ENCODE results near the gene CLCN3.
"Not testable (repeated sequence)": the region's sequence is repeated elsewhere in the genome, so short reads cannot be mapped to it uniquely, and the experiment has no call there.

Gene CLCN3

DNA sequence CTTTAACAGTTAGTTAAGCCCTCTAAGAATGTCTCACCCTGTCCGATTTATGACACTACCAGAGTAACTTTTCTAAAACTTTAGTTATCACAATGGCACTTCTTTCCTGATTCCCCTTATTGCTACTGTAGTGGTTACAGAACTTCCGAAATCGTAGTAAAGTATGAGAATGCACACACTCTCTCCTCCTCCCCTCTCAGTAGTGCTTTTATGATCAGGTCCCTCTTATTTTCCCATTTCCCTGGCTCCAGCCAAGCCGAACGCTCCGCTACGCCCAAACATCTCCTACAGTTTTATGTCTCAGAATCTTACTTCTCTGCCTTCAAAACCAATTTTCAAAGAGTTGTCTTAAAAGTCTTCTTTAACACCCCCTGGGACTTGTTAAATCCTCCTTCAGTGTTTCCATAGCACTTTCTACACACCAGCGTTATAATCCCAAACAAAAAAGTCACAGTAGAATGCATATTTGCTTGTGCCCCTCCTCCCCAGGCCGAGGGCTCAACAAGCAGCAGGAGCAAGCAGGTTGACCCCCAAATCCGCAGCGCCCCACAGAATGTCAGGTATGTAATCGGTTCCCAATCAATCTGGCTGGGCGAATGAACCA is 136.7 kb downstream of the CLCN3 start:
- TF ChIP-seq SPI1 (IDR thresholded peaks at IDR 0.05; ENCODE audit: low read depth, low read length) (no peak), POU2F2 (IDR thresholded peaks at IDR 0.05; ENCODE audit: low read depth, low read length) (no peak), POLR2A (IDR thresholded peaks at IDR 0.05; ENCODE audit: low read depth, low read length) (no peak), POLR2AphosphoS5 (IDR thresholded peaks at IDR 0.05; ENCODE audit: low read depth, low read length) (no peak), TAF1 (IDR thresholded peaks at IDR 0.05; ENCODE audit: low read depth, low read length) (no peak), PAX5 (IDR thresholded peaks at IDR 0.05; ENCODE audit: insufficient read depth, low read length, severe bottlenecking) (no peak)
- DNase-seq (ENCODE audit: insufficient read length, low spot score) (no peak), FAIRE-seq (peak; percentile 71)

DNA sequence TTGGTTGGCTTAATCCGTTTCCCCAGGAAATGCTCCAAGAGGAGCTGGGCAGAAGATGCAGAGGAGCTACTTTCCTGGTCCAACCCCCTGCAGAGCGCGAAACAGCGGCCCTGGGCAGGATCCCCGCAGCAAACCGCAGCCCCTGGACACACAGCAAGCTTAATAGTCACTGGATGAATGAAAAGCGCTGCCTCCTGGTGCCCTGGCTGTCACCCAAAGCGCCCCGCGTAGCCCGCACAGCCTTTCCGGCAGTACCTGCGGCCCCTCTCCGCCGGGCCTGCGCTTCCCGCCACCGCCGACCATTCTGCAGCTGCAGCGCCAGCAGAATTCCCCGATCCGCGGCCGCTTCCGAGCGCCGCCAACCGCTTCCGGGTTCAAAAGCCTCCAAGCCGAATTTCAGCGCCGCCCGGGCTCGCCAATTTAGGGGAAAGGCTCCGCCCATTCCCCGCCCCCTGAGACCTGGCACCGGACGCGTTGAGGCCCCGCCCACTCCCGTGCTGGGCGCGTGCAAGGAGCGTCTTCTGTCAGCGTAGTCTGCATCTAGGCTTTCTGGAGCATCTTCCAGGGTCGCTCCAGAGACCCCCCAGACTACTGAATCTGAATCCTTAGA is 137.3 kb downstream of the CLCN3 start, which contains the start of gene HPF1:
Gene HPF1, minus strand, starts transcription at position 370 of the 610 bp plus-strand sequence. Its CDS starts 67 bp downstream, at position 303.
- no peak for TF ChIP-seq SPI1 (IDR thresholded peaks at IDR 0.05; ENCODE audit: low read depth, low read length)
- TF ChIP-seq TAF1 (IDR thresholded peaks at IDR 0.05; ENCODE audit: low read depth, low read length), result no peak
- TF ChIP-seq PAX5 (IDR thresholded peaks at IDR 0.05; ENCODE audit: insufficient read depth, low read length, severe bottlenecking), result no peak
- no peak for TF ChIP-seq POU2F2 (IDR thresholded peaks at IDR 0.05; ENCODE audit: low read depth, low read length)
- TF ChIP-seq POLR2AphosphoS5 (IDR thresholded peaks at IDR 0.05; ENCODE audit: low read depth, low read length), result no peak
- TF ChIP-seq POLR2A (IDR thresholded peaks at IDR 0.05; ENCODE audit: low read depth, low read length), result no peak
- peak; percentile 88 for DNase-seq (ENCODE audit: insufficient read length, low spot score)
- peak; percentile 93 for FAIRE-seq

DNA sequence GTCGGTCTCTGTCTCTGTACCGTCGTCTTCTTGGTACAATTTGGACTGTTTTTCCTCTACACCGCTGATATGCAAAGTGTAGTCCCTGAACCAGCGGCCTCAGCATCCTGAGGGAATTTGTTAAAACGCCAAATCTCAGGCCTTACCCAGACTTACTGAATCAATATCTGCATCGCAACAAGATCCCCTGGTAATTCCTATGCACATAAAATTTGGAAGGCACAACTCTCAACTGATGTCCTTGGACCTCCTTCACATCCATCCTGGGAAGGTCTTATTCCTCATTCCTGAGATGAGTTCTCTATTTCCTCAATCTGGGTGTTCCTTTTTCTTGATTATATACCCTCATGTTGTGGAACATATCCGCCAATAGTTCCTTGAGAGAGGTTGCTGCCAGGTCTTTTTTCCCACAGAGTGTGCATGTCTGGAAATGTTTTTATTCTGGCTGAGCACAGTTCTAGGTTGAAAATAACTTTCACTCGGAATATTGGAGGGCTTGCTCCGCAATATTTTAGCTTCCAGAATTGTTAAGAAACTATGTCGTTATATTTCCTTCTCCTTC is 138.1 kb downstream of the CLCN3 start:
- TF ChIP-seq TAF1 (IDR thresholded peaks at IDR 0.05; ENCODE audit: low read depth, low read length) (no peak), POLR2A (IDR thresholded peaks at IDR 0.05; ENCODE audit: low read depth, low read length) (no peak), SPI1 (IDR thresholded peaks at IDR 0.05; ENCODE audit: low read depth, low read length) (no peak)
- DNase-seq (ENCODE audit: insufficient read length, low spot score) (no peak), FAIRE-seq (no peak)

DNA sequence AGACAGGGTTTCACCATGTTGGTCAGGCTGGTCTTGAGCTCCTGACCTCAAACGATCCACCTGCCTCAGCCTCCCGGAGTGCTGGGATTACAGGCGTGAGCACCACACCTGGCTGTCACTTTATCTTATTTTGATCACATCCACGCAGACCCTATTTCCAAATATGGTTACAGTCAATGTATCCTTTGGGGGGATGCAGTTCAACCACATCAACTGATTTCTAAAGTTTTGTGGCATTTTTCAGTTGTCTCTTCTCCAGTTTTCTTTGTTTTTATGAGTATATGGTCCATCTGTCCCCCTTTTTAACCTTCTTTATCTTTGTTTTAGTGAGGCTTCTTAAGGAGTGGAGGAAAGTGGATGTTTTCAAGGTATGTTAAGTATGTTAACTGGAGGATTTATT is 141.5 kb downstream of the CLCN3 start:
- TF ChIP-seq SPI1 (IDR thresholded peaks at IDR 0.05; ENCODE audit: low read depth, low read length) (no peak), TAF1 (IDR thresholded peaks at IDR 0.05; ENCODE audit: low read depth, low read length) (no peak), POU2F2 (IDR thresholded peaks at IDR 0.05; ENCODE audit: low read depth, low read length) (no peak), POLR2A (IDR thresholded peaks at IDR 0.05; ENCODE audit: low read depth, low read length) (no peak), PAX5 (IDR thresholded peaks at IDR 0.05; ENCODE audit: insufficient read depth, low read length, severe bottlenecking) (no peak), POLR2AphosphoS5 (IDR thresholded peaks at IDR 0.05; ENCODE audit: low read depth, low read length) (no peak)
- DNase-seq (ENCODE audit: insufficient read length, low spot score) (no peak), FAIRE-seq (no peak)

DNA sequence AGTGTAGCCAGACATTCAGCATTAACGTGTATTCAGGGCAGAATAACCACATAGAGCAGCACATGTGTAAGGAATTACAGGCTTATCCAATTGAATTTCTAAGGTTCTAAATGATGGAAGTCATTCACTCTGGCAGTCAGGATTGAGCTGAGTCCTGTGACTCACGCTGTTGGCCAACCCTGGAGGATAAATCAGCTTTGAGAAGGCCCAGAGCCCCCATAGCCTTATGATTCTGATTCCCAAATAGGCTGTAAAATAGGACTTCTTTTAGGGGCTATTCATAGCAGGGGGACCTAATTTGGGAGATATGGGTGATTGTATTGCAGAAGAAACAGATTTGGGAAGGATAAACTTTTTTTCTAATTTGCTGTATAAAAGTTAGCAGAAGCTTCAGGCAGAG is 145.5 kb downstream of the CLCN3 start:
- no peak for TF ChIP-seq TAF1 (IDR thresholded peaks at IDR 0.05; ENCODE audit: low read depth, low read length)
- TF ChIP-seq POLR2A (IDR thresholded peaks at IDR 0.05; ENCODE audit: low read depth, low read length), result no peak
- no peak for TF ChIP-seq POLR2AphosphoS5 (IDR thresholded peaks at IDR 0.05; ENCODE audit: low read depth, low read length)
- TF ChIP-seq PAX5 (IDR thresholded peaks at IDR 0.05; ENCODE audit: insufficient read depth, low read length, severe bottlenecking), result no peak
- TF ChIP-seq POU2F2 (IDR thresholded peaks at IDR 0.05; ENCODE audit: low read depth, low read length), result no peak
- FAIRE-seq (no peak), DNase-seq (ENCODE audit: insufficient read length, low spot score) (no peak)

DNA sequence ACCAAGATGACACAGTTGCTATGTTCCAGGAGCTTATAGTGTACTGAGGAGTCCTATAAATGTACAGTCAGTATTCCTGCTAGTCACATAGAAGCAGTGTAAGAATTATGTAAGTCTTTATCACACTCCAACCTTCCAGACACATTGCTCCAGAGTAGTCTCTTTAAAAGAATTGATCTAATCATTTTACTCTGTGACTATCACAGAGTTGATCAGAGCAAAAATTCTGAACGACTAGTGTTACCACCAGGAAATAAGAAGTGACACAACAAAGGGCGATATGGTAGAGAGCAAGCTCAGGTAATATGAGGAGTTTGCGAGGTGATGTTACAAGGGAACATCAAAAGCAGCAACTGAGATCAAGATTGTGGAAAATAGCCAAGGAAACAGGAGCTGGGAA is 146.4 kb downstream of the CLCN3 start:
- no peak for DNase-seq (ENCODE audit: insufficient read length, low spot score)
- no peak for FAIRE-seq
- TF ChIP-seq POU2F2 (IDR thresholded peaks at IDR 0.05; ENCODE audit: low read depth, low read length) (no peak), TAF1 (IDR thresholded peaks at IDR 0.05; ENCODE audit: low read depth, low read length) (no peak), POLR2AphosphoS5 (IDR thresholded peaks at IDR 0.05; ENCODE audit: low read depth, low read length) (no peak), SPI1 (IDR thresholded peaks at IDR 0.05; ENCODE audit: low read depth, low read length) (no peak), POLR2A (IDR thresholded peaks at IDR 0.05; ENCODE audit: low read depth, low read length) (no peak), PAX5 (IDR thresholded peaks at IDR 0.05; ENCODE audit: insufficient read depth, low read length, severe bottlenecking) (no peak)

DNA sequence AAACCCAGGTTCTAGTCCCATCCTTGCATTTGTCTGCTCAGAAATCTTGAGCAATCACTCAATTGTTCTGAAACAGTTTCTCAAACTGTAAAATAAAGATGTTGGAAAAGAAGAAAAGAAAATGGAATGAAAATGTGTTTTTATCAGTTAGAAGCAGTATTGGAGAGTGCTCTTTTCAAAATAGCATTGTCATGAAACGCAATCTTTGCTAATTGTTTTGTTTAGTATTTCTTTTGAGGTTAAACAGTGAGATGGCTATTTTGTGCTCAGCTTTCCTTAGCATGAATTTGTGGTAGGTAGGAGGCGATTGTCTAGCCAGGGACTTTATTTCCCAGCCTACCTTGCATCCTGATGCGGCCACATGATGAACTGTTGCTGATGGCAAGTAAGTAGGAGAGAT is 148.0 kb downstream of the CLCN3 start:
- TF ChIP-seq TAF1 (IDR thresholded peaks at IDR 0.05; ENCODE audit: low read depth, low read length), result no peak
- TF ChIP-seq PAX5 (IDR thresholded peaks at IDR 0.05; ENCODE audit: insufficient read depth, low read length, severe bottlenecking), result no peak
- no peak for TF ChIP-seq POU2F2 (IDR thresholded peaks at IDR 0.05; ENCODE audit: low read depth, low read length)
- FAIRE-seq (no peak), DNase-seq (ENCODE audit: insufficient read length, low spot score) (no peak)

DNA sequence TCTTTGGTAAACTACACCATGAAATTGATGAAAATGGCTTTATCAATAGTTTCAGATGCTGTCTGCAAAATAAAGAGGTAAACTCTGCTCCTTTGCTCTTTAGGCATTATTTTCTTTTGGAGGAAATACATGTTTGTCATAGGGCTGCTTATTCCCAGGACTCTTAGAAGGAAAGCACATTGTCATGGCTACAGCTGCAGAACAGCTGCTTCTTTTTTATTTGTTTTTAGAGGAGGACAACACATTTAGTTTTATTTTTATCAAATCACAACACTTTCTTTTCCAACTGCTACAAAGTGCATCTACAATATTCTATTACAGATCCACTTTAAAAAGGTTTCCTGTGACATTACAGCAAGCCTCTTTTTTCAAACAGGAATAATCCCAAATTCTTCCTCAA is 150.0 kb downstream of the CLCN3 start:
- TF ChIP-seq TAF1 (IDR thresholded peaks at IDR 0.05; ENCODE audit: low read depth, low read length), result no peak
- no peak for TF ChIP-seq PAX5 (IDR thresholded peaks at IDR 0.05; ENCODE audit: insufficient read depth, low read length, severe bottlenecking)
- TF ChIP-seq POLR2A (IDR thresholded peaks at IDR 0.05; ENCODE audit: low read depth, low read length), result no peak
- TF ChIP-seq SPI1 (IDR thresholded peaks at IDR 0.05; ENCODE audit: low read depth, low read length), result no peak
- FAIRE-seq (no peak), DNase-seq (ENCODE audit: insufficient read length, low spot score) (no peak)

DNA sequence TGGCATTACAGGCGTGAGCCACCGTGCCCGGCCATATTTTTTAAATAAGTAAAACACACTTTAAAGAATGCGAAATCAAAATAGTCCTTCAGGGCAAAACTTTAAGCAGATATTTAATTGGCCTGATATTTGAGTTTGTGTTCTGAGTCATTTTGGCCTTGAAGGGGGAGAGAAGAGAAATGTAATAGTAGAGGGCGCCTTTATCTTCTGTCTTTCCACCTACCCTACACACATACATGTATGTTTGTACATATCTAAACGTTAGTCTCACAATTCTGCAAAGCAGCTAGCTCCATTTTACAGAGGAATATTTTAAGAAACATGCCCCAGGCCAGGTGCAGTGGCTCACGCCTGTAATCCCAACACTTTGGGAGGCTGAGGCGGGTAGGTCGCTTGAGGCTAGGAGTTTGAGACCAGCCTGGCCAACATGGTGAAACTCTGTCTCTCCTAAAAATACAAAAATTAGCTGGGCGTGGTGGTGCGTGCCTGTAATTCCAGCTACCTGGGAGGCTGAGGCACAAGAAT is 151.2 kb downstream of the CLCN3 start:
- DNase-seq (ENCODE audit: insufficient read length, low spot score); FAIRE-seq: not testable (repeated sequence)

Data from GM12891 (cell line).